Measurements from ENCODE around the gene AGAP3.
A peak's percentile ranks its signal among the peaks of the same experiment; 100 is the strongest.

Gene AGAP3

DNA sequence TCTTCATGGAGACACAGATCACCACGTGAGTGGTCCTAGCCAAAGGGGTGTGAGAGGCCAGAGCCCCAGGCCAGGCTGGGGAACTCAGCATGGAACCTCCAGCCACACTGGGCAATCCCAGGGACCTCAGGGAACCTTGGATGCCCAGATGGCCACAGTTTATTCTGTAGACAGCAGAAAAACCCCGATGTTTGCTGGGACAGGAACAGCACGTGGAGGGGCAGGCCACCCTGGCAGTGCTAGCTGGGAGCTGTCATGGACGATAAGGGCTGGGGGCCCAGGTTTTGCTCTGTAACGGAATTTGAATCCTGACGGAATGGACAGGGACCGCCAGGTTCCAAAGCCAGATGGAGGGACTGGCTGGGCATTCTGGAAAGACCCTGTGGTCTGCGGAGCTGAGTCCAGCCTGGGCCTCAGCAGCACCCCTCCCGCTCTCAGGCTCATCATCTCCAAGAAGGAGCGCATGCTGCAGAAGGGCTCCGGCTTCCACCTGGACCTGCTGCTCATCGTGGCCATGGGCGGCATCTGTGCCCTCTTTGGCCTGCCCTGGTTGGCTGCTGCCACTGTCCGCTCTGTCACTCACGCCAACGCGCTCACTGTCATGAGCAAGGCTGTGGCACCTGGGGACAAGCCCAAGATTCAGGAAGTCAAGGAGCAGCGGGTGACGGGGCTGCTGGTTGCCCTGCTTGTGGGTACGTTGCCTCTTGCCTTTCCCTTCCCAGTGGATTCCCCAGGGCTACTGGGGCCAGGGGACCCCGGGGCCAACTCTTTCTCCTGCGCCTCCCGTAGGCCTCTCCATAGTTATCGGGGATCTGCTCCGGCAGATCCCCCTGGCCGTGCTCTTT lies 11.2 kb upstream of the AGAP3 start:
- no peak for DNase-seq

DNA sequence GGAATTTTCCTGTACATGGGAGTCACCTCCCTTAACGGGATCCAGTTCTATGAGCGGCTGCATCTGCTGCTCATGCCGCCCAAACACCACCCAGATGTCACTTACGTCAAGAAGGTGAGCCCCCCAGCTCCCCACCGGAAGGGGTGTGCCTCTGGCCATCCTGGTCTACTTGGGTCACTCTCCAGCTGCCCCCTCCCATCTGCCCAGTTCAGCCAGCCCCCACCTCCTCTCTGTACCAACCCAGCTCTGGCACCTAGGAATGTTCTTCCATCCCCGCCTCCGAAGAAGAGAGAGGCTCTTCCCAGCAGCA lies 10.7 kb upstream of the AGAP3 start:
- DNase-seq = no peak

DNA sequence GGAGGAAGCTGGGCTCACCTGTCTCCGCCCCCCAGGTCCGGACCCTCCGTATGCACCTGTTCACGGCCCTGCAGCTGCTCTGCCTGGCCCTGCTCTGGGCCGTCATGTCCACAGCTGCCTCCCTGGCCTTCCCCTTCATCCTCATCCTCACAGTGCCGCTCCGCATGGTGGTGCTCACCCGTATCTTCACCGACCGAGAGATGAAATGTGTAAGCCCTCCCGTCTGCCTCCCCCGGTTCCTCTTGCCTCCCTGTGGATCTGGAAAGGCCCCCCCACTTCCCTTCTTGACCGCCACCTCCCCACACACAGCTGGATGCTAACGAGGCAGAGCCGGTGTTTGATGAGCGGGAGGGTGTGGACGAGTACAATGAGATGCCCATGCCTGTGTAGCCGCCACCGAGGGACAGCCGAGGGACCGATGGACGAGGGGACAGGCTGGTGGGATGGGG lies 10.3 kb upstream of the AGAP3 start:
- DNase-seq = no peak

DNA sequence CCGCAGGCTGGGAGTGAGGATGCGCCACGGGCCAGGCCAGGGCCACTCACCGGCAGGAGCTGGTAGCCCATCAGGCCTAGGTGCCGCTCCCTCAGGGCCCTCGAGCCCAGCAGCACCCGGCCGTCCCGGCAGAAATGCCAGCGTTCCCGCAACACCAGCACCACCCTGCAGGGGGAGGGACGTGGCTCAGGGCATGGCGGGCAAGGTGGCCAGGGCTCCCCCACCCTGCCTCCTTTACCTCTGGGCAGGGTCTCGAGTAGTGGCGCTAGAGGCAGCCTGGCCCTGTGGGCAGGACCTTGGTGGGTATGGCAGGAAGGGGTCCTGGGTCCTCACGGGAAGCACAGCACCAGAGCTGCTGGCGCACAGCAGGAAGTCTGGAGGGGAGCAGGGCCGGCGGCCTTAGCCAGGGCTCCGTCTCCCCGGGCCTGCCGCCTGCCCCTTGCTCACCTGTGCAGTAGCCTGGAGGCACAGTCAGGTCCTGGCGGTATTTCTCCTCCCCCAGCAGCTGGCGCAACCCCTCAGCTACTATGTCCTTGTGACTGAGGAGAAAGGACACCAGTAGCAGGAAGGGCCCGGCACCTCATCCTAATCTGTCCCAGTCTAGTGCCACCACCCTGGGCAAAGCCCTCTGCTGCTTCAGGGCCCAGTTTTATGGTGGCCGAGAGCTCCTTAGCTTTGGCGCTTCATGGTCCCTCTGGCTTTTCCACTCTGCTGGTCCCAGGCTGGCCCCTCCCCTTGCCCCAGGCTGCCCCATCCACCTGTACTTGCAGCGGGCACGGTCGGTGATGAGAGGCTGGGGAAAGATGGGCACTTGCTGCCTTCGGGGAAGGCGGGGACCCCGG lies 9.2 kb upstream of the AGAP3 start:
- DNase-seq = peak; percentile 37

DNA sequence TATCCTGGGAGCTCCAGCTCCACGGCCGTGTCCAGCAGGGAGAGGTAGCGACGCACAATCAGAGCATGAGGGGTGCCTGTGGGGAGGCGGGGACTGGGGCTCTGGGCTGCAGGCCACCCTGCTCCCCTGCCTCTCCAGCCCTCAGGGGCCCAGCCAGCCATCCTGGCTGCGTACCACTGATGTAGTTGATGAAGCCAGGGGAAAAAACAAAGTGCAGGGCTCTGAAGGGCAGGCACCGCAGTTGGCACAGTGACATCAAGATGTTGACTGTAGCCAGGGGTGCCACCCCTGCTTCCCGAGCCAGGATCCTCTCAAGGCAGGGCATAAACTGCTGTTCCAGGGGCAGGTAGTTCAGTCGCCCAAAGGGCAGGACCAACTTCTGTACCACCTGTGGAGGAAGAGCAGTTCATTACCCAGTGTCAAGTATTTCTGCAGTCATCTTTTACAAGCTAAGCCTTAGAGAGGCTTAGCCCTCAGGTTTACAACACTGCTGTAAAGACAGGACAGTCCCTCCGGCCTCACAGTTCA lies 8.5 kb upstream of the AGAP3 start:
- DNase-seq = no peak

DNA sequence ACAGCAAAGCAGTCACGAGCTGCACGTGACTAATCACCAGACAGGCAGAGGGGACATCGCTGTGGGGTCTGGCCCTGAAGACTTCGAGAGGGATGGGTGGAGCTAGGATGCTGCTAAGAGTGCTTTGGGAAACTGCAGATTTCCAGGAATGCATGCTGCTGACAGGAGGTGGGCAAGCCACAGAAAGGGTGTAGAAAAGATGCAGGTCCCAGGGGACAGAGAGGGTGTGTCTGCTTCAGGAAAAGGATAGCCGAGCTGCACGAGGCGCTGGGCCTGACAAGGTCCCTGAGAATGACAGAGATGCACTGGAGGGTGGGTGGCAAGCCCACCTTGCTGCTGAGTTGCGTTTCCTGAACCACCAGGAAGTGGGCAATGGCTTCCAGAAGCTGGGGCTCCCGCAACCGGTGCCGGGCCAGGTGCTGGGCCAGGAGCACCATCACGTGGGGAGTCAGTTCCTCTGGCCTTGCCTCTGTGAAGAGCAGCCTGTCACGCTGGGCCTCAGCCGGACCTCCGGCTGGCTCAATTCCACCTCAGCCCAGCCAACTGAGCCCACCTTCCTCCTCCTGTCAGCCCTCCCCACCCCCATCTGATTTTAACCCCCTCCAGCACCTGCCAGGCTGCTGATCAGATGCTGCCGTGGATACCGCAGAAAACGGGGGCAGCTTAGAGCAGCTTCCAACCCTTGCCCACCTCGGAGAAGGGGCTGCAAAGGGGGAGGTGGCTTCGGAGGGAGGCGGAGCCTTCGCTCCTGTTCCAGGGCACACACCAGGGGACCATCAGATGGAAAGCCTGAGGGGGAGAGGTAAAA lies 7.8 kb upstream of the AGAP3 start:
- peak; percentile 49 for DNase-seq

DNA sequence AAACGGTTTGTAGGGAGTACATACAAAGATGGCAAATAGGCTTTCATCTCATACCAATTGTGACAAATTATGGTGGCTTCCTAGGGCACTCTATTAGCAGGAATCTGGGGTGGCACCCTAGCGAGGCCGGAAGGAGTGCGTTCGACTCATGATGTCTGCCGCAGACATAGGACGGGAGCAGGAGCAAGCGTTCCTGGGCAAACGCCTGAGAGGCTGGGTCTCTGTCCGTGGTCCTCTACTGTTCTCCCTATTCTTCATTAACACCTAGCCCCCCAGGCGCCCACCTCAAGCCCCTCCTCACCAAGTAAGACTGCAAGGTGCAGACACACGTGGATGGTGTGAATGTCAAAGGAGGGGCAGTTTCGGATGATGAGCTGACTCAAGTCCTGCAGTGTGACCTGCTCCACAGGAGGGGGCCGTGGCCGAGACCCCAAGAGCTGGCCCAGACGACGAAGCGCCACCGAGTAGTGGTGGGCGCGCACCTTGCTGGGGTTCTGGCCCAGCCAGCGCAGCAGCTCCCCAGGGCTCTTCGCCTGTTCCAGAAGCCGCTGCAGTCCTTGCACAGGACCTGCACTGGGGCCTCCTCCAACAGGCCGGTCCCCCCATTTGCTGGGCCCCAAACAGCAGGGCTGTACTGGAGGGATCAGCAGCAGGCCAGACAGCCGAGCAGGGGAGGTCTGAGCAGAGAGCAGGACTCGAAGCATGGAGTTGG lies 6.9 kb upstream of the AGAP3 start:
- DNase-seq = no peak

DNA sequence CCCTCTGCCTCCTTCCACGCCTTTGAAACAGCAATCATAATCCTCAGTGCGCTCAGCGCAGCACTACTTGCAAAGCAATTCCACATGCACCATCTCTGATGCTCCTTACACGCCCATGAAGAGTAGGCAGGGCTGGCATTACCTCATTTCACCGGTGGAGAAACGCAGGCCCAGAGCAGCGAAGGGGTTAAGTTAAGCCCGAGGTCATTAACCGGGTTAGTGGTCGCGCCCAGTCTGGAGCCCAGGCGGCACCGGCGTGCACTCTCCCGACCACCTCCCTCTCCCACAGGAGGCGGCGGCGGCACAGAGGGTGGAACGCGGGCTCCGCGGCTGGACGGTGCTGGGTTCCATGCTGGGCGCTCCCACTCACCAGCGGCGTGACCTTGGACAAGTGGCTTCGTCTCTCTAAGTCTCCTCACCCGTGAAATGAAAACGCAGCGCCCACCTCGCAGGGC lies 6.2 kb upstream of the AGAP3 start:
- DNase-seq = peak; percentile 50

DNA sequence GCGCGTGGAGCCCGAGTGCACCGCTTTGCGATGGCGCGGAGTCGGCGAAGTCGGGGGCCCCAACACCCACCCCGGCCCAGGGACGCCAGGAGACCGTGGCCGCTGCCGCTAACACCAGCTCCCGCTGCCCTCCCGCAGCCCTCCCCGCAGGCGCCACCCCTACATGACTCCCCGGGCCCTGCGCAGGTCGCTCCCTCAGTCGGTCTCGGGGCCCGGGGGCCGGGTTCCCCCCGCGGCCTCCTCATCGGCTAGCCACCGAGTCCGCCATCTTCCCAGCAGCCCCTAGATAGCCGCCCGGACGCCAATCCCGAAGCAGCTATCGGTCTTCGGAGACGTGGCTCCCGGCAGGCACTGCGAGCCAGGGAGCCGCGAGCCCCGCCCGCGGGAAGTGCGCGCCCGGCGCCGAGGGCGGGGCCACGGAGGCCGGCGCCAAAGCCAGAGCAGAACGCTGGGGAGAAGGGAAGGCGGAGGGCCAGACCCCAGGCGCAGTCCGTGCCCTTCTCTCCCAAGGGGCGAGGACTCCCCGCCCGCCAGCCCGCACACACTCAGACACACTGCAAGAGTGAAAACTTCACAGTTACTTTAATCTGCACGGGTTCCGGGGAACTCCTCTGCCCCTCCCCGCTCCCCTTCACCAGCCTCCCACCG lies 5.6 kb upstream of the AGAP3 start, which contains the start of gene FASTK:
FASTK (minus strand) TSS at position 288 of the 648 bp plus-strand sequence; CDS start at position 245, 43 bp downstream.
- DNase-seq = peak; percentile 95

DNA sequence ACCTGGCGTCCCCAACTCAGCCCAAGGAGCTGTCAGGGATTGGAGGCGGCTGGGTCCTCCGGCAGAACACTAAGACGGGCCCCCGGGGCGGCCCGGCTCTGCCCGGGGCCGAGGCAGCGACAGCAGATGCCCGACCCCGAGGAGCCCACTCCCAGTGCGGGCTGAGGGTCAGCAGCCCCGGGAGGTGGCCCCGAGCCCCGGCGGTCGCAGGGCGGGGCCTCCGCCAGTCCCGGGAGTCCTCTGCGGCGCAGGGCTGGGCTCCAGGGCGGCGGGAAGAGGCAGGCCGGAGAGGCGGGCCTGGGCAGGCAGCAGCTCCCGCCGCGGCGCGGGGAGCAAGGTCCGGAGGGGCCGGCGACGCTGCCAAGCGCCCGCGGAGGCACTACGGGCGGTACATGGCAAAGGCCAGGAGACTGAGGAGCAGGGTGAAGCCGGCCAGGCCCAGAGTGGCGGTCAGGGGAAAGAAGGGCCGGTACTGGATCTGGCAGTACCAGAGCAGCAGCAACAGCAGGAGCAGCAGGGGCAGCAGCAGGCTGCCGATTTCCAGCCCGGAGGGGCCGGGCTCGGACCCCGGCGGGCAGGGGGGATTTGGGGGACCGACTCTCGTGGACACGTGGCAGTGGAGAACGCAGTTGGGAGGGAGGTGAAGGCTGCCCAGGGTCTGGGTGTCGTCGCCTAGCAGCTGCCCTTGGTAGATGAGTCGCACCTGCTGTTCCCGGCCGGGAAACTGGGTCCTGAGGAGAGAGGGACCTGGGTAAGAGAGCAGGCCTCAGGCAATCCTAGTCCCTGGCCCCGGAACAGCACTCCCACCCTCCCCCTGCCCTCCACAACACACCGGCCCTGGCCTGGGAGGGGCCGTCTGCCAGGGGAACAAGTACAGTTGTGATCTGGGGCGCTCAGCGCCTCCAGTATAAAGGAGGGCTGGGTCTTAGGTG lies 4.8 kb upstream of the AGAP3 start:
- DNase-seq = peak; percentile 64

DNA sequence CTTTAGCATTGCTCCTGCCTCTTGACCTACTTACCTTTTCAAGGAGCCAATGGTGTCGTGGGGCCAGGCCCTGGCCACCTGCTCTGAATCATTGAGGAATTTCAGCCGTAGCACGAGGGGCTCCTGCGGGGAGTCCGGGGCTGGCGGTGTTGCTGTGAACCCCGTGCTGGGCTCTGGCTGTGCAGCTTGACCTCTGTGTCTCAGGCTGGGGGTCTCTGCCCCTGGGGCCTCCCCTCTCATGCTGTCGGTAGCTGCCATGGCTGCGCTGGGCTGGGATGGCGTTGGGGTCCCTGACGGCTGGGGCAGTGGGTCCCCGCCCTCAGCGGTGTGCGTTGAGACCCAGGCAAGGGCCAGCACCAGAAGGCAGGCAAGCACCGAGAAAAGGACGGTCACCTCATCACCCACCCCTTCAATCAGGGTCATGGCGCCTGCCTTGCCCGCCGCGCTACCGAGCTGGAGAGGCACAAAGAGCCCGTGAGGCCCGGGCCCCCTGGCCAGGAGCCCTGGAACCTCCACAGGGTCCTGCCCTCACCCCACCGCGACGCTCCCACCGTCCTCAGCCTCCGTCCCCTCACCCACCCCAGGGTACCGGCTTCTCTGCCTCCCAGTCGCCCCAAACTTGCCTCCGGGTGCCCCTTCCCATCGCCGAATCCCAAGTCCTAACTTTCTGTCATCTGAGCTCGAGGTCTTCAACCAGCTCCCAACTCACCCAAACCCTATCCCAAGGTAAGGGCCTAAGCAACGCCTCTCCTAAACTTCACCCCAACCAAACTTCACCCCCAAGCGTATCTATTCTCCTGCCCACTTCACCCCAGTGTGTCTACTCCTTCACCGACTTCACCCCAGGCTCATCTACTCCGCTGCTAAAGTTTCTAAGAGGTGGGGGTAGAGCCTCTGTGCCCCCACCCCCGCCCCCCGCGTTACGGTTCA lies 3.9 kb upstream of the AGAP3 start:
- DNase-seq = peak; percentile 64

DNA sequence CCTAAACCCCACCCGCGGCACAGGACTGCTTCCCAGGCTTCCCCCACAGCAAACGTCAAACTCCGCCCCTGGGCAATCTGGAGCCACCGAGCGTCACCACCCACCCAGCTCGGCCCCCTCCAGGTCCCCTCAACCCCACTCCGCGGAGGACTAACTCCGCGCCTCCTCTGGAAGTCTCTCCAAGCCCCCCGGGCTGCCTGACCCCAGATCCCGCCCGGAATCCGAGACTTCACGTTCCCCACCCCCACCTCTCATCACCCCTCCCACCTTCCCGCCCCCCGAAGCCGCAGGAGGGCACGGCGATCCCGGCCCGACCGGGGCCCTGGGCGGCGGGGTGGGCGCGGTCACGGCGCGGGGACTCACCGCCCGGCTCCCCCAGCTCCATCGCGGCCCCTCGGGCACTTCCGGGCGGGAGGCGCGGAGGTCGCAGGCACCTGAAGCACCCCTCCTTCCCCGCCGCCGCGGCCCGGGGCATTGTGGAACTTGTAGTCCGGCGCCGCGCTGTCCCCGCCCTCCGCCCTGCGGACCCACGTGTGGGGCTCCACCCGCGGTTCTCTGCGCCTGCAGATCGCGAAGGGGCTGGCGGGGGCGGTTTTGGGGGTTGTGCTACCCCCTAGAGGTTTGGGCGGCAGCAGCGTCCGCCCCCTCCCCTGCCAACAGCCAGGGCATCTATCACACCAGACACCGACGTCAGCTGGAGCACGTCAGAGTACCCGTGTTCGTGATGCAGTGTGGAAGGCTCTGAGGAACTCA lies 3.0 kb upstream of the AGAP3 start, which contains the start of gene TMUB1:
TMUB1 (minus strand) TSS at position 423 of the 753 bp plus-strand sequence. CDS start 930 bp downstream, outside the sequence.
- peak; percentile 90 for DNase-seq

DNA sequence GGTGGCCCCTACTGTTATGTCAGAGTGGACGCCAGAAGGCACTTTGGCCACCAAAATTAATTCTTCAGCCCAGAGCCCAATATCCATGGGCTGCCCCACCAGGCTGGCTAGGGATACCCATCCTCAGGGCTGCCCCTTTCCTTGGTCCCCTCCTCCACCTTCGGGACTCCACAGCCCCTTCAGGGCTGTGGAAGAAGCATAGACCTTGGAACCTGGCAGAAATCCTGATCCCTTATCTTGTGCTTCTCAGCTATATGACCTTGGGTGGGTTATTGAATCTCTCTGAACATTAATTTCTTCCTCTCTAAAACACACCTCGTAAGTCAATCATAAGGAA lies 2.5 kb upstream of the AGAP3 start:
- peak; percentile 63 for DNase-seq

DNA sequence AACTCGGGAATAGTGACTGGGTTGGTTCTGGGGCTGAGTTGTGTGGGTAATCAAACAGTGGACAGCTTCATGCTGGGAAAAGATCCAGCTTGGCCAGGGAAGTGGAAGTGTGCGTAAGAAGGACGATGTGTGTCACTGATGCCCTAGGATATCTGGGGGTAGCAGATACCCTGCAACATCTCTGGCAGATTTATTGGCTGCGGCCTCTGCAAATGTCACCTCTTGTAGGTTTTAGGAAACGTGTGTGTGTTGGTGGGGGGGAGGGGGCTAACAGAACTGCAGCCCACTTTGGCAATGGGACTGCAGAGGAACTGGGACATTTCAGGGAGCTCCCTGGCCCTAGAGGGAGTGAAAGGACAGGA lies 965 bp upstream of the AGAP3 start:
- DNase-seq = no peak

DNA sequence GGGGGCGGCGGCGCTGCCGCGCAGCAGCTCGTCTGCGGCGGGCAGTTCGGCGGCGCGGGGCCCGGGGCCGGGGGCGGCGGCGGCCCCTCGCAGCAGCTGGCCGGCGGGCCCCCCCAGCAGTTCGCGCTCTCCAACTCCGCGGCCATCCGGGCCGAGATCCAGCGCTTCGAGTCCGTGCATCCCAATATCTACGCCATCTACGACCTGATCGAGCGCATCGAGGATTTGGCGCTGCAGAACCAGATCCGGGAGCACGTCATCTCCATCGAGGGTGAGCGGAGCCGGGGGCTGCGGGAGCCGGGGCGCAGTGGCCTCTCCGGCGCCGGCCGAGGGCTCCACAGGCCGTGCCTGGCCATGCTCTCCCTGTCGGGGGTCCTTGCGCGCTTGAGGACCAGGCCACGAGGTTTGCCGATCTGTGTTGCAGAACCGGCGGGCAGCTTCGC lies 548 bp downstream of the AGAP3 start:
- peak; percentile 49 for DNase-seq

DNA sequence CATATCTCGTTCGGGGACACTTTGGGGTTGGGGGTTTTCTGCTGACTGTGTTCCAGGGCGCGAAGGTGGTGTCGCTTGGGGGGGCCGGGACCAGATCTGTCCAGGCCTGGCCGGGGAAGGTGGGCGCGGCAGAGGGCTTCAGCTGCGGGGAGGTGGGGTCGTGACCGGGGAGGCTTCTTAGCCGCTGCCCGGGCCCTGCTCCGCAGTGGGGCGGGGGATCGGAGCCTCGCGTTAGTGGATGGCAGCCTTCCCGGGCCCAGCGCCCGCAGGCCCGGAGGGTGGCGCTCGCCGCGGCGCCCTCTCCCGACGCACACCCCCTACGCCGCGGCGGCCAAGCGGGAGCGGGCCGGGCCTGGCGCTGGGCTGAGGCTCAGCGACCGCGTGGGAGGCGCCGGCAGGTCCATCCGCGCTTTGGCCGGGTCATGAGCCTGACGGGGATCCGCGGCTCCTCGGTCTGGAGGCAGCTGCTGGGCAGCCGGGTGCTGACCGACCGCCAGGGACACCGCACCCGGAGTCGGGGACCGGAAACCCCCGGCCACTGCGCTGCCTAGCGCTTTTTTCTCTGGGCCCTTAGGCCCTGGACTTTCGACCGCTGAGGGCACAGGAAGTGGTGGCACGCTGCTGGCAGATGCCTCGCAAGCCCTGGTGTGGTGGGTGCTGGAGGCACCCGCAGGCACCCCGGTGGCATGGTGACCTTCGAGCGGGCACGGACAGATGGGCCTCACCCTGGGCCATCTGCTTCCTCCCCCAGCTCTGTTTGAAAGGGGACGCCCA lies 1.2 kb downstream of the AGAP3 start:
- peak; percentile 77 for DNase-seq

DNA sequence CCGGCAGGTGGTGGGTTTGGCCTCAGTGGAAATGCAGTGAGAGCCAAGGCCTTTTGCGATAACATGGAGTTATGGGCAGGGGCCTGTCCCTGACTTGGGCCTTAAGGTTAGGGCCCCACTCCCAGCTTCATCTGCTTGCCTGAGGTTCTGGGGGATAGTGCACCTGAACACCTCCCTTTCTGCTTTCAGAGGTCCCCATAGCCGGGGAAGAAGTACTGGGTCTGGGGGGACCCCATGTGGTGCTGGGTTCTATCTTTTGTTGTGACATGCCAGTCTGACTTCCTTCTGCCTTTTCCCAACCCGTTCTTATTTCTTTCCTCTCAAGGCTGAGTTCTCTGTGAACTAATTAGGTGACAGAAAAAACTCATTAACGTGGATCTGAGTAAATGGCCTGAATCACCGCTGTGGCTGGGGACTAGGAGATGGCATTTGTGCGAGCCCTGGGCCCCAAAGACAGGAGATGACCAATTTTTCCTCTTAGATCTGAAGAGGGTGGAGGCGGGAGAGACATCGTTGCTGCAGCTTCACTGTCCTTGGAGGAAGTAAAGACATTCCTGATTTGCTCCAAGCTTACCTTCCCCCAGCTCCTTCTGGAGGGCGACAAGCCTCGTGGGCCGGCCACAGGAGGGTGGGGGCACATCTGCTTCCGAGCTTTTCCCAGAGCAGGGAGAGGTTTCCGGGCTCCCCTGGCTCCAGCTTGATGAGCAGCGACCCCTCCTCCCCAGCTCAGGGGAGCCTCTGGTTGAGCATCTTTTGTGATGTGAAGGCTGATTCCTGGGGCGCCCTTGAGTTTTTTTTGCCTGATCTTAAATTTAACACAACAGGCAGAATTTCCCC lies 2.0 kb downstream of the AGAP3 start:
- peak; percentile 20 for DNase-seq
